HG03095 (cell line): ENCODE data around the gene ZNF30.
"Not testable (repeated sequence)": the region's sequence is repeated elsewhere in the genome, so short reads cannot be mapped to it uniquely, and the experiment has no call there.

Experiments used
- ATAC-seq: cut with Tn5 transposase; IDR thresholded peaks from one replicate; pipeline ENCODE4 v1.9.1; 2021; ENCODE audit warnings: moderate library complexity; ENCODE audit not compliant: unreplicated experiment

ZNF30 gene

GRCh38 chr19:34985249-34986022 is 58.7 kb downstream of the ZNF30 start:
- ATAC-seq = no peak

DNA sequence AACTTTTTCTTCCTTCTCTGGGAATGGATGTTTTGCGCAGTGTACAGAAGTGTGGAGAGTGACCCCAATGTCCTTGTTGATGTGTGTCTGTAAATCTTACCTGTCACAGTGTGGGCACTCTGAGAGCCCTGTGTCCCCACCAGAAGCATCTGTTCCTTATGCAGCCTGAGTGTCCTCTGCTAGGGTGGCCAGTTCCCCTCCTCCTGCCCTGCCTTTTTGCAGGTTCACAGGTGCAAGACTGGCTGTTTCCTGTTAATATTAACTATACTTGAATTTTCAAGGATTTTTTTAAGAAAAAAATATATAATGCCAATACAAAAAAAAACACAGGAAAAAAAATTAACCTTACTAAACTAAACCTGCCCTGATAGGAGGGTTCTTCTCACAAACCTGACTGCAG is 61.4 kb downstream of the ZNF30 start:
- no peak for ATAC-seq

DNA sequence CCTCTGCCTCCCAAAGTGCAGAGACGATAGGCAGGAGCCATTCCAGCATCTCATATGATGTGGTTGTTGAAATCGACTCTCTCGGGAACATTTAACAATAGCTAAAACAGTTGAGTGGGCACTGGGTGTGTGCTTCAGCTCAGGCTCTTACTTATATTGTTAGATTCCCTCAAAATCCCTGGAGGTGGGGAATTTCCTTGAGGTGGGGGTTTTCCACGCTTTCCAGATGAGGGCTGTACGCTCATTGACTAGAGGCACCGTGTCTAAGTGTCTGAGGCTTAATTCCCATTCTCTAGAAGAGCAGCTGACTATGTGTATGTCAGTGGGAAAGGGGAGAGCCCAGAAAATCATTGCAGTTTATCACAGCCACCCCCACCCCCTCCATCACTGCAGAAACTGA is 62.6 kb downstream of the ZNF30 start:
- ATAC-seq = no peak

- no peak for ATAC-seq
Measured at GRCh38 chr19:34990578-34991192, 64.0 kb downstream of the ZNF30 start.

- no peak for ATAC-seq
Measured at GRCh38 chr19:34991542-34992333, 65.0 kb downstream of the ZNF30 start.

DNA sequence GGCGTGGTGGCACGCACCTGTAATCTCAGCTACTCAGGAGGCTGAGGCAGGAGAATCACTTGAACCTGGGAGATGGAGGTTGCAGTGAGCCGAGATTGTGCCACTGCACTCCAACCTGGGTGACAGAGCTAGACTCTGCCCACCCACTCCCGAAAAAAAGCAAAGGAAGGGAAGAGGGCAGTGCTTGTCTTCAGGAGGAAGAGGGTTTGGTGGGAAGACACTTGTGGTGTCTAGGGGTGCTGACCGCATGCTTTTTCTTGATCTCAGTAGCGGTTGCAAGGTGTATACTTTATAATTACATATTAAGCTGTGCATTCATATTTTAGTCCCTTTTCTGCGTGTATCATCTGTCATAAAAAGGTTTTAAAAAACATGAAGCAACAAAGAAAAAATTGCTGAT is 65.9 kb downstream of the ZNF30 start:
- ATAC-seq = not testable (repeated sequence)

DNA sequence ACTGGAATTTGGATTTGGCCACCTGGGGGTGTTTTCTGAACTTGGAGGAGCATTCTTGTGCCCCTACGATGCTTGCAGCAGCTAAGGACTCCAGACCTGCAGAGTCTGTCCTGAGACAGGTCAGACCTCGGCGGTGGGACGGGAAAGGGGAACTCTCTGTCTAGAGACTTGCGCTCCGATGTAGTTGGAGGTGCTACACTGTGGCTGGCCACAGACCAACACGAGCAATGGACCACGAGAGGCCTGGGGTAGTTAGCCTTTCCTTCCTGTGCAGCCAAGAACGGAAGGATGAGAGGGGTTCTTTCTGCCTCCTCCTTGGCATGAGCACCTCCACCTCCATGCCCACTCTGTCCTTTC is 67.6 kb downstream of the ZNF30 start:
- no peak for ATAC-seq
